NCI-H774 (cell line): Measurements from ENCODE around the gene SOX30.
"Not testable (repeated sequence)": the region's sequence is repeated elsewhere in the genome, so short reads cannot be mapped to it uniquely, and the experiment has no call there.

Experiments used
- DNase-seq: peaks from one replicate; lab custom pipeline; 2025; lab: John Stamatoyannopoulos, UW

The SOX30 gene

DNA sequence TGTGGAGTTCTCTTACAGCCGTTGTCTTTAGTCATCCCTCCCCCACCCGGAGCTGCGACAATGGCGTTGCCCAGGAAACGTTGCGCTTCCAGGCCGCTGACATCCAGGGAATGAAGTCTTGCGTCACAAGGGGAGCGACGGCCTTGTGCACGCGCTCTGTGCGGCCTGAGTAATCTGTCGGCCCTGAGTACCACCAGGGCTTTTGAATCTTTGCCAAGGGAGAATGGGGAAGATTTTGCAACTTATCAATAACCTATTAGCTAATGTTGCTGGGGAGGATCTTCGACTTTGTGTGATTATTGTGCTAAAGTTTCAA is at the start of gene SOX30:
Gene SOX30 (minus strand): TSS at position 62 of the 316 bp plus-strand sequence. CDS start 360 bp downstream, outside the sequence.
- no peak for DNase-seq

- DNase-seq = not testable (repeated sequence)
Observed at GRCh38 chr5:157698674-157699073, 46.4 kb upstream of the SOX30 start.

DNA sequence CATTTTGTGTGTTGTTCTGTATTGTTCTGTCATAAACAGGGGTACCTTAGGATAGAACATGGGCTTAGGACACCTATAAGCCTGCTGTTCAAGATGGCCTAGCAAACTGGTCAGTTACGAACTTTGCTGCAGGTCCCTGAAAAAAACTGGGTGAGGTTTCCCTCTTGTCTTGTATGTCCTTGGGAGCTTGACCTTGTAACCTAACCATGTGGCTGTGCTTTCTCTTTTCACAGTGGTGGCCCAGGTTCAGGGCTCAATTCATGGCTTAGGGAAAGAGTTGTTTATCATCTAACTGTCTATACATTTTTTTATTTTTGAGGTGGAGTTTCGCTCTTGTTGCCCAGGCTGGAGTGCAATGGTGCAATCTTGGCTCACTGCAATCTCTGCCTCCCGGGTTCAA is 43.9 kb upstream of the SOX30 start:
- DNase-seq = not testable (repeated sequence)

- DNase-seq = not testable (repeated sequence)
Observed at GRCh38 chr5:157693816-157694215, 41.6 kb upstream of the SOX30 start.

- DNase-seq = no peak
Observed at GRCh38 chr5:157690690-157691433, 38.6 kb upstream of the SOX30 start.

- DNase-seq = no peak
Observed at GRCh38 chr5:157689942-157690689, 37.9 kb upstream of the SOX30 start.

- DNase-seq = no peak
Observed at GRCh38 chr5:157687198-157687554, 34.9 kb upstream of the SOX30 start.

DNA sequence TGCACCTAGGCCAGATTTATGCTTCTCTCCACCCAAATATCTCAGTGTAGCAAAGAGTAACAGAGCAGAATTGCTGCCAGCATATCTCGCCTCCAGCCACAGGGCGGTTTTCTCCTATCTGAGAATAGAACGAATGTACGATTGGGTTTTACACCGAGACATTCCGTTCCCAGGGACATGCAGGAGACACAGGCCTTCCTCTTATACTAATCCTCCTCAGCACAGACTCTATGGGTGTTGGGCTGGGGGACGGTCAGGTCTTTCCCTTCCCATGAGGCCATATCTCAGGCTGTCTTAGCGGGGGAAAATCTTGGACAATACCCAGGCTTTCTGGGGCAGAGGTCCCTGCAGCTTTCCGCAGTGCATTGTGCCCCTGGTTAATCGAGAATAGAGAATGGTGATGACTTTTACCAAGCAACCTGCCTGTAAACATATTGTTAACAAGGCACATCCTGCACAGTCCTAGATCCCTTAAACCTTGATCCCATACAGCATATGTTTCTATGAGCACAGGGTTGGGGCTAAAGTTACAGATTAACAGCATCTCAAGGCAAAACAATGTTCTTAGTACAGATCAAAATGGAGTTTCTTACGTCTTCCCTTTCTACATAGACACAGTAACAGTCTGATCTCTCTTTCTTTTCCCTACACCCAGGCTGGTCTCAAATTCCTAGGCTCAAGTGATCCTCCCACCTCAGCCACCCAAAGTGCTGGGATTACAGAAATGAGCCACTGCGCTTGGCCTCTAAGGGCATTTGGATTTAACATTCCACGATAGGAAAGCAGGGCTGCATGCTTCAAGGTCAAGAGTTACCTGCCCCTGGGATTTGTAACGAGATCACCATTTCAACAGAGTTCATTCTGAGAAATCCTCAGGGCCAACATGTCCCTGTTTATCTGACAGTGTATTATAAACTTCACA is 34.3 kb upstream of the SOX30 start:
- not testable (repeated sequence) for DNase-seq

GRCh38 chr5:157682257-157682656 is 30.0 kb upstream of the SOX30 start:
- no peak for DNase-seq

GRCh38 chr5:157681048-157681447 is 28.8 kb upstream of the SOX30 start:
- no peak for DNase-seq

DNA sequence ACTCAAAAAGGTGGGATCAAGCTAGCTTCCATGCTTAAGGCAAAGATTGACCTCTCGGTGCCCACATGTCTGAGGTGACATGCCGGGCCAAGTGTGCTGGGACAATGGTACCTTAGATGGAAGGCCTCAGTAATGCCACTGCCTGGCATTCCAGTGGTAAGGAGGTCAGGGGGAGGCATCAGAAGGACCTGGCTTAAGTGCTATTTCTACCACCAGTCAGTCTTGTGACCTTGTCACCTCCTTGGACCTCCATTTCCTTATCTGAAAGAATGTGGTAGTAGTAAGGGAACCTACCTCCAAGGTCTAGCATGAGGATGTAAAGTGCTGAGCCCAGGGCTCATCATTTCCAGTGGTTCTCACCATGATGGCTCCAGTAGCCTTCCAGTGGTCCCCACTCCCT is 28.0 kb upstream of the SOX30 start:
- no peak for DNase-seq

DNA sequence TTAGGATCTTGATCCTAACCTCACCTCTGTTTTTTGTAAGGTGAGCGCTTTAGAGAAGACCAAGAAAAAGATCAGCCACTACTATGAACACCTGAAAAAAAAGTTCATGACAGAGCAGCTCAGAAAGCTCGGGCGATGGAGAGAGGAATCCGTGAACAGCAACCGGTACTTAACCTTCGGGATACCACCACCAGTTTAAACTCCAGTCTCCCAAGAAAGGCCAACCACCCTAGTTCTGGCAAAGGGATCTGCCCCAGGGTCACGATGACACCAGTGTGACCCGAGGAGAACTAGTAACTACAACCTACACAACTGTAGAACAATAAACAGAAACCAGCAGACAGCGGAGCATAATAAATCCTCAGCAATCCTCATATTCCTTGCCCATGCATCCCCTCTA is 27.6 kb upstream of the SOX30 start:
- no peak for DNase-seq

GRCh38 chr5:157677931-157678330 is 25.7 kb upstream of the SOX30 start:
- no peak for DNase-seq

- not testable (repeated sequence) for DNase-seq
Observed at GRCh38 chr5:157674351-157674750, 22.1 kb upstream of the SOX30 start.

GRCh38 chr5:157672976-157673375 is 20.7 kb upstream of the SOX30 start:
- DNase-seq = no peak

DNA sequence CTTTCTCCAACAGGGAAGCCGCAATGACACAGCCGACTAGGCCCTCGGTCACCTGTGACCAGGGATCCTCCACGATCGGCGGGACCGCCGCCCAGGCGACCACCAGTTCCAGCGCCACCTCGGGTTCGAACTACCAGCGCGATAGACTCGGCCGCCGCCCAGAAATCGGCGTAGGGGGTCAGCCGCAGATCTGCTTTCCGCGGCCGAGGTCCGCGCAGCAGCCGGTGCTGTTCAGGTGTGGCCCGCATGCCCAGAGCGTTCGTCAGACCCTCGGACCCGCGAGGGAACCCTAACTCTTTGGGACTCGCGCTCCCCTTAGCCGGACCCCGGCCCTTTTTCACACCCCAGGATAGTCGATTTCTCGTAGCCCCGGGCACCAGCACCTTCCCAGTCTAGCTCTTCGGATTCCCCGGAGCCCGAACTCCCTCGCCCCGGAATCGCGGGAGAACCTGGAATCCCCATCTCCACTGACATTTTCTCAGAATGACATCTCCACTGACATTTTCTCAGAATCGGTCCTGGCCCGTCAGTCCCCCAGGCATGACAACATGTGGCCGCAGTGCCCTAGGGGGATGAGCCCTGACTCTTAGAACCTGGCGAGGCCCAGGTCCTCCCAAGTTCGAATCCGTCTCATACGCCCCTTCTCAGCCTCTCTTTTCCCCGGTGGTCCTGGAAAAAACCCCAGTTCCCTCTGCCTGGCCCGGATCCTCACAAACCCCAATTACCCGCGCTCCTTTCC is 19.5 kb upstream of the SOX30 start:
- no peak for DNase-seq

DNA sequence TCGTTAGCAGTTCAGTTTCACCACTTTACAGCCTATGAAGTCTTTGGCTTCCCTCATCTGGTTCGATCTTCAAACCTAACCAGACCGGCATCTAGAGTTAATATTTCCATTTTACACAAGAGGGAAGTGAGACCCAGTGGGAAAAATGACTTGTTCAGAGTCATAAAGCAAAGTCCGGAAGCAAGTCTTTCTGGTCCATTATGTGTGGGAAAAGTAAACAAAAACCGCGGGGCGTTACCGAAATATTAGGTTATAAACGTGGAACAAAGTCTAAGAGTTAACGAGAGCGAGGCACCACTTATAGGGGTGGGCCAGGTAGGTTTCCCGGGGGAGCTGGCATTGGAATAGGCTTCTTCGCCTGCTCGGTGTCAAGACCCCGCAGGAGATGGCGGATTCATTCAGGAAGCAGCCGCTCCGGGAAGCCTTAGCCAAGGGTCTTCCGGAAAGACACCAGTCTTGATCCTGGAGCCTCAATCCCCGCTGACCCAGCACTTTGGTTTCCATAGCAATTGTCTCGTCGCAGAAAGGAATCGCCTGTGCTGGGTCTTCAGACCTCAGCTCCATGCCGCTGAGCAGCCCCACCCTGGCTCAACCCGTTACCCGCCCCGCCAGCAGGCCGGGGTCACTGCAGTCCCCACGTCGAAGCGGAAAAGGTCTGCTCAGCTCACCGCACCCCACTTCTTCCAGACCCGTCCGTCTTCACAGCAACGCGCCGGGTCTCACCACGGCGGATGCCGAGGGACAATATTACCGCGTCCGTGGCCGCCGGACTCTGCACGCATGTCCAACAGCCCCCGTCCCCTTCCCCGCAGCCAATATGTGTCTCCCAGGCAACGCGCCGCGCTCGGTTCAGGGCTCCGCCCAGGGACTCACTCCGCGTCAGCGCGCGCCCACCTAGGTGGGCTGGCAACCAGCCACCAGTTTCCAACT is 18.7 kb upstream of the SOX30 start, which contains the start of gene C5orf52:
Gene C5orf52 (plus strand): TSS at position 872 of the 930 bp plus-strand sequence. CDS start 82 bp downstream, outside the sequence.
- DNase-seq = no peak

GRCh38 chr5:157669701-157670097 is 17.5 kb upstream of the SOX30 start:
- no peak for DNase-seq

DNA sequence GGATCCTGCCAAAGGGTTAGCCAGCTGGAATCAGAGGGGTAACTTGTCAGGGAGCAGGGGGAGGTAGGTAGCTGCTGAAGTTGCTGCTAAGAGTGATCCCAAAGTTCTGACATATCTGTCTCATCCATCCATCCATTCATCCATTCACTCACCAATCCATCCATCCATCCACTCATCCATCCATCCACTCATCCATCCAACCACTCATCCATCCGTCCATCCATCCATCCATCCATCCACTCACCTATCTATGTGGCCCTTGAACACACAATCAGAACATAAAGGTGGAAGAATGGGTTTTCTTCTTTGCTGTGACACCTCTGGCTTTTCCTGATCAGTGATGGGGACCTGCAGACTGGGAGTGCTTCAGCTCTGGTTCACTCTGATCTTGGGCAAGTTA is 16.1 kb upstream of the SOX30 start:
- no peak for DNase-seq

DNA sequence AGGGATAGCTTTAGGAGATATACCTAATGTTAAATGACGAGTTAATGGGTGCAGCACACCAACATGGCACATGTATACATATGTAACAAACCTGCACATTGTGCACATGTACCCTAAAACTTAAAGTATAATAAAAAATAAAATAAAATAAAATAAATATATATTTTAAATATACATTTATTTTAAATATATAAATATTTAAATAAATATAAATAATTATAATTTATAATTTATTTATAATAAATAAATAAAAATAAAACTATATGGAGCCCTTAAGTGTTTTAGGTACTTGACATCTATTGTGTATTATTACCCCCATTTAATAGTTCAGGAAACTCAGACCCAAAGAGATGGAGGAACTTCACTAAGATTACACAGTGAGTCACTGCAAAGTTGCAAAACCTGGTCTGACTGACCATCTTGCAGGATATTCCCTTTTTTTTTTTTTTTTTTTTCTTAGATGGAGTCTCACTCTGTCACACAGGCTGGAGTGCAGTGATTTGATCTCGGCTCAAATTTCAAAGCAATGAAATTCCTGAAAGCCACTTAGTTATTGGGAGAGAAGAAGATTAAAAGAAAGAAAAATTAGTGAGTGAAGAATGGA is 13.3 kb upstream of the SOX30 start:
- no peak for DNase-seq
